T-helper 2 cell (primary cell): ENCODE measurements around the gene CEP164.
"Not testable (repeated sequence)": the region's sequence is repeated elsewhere in the genome, so short reads cannot be mapped to it uniquely, and the experiment has no call there.

Experiments
- DNase-seq, 5 experiments: peaks; one replicate each; pipeline versions ENCODE4 v3.0.0 to v3.0.0-alpha.2; 2012 to 2022

The CEP164 gene

GRCh38 chr11:117398618-117399017, 71.0 kb downstream of the CEP164 start:
- not testable (repeated sequence) for DNase-seq

- not testable (repeated sequence) for DNase-seq
Observed at GRCh38 chr11:117399100-117399840, 71.6 kb downstream of the CEP164 start.

- not testable (repeated sequence) for DNase-seq
Observed at GRCh38 chr11:117405898-117406297, 78.2 kb downstream of the CEP164 start.

- DNase-seq = no peak
Observed at GRCh38 chr11:117407016-117407415, 79.4 kb downstream of the CEP164 start.

- no peak for DNase-seq
Observed at GRCh38 chr11:117408356-117408755, 80.7 kb downstream of the CEP164 start.

GRCh38 chr11:117409511-117409910, 81.9 kb downstream of the CEP164 start:
- no peak for DNase-seq

GRCh38 chr11:117410238-117410637, 82.6 kb downstream of the CEP164 start:
- no peak for DNase-seq

- no peak for DNase-seq
Observed at GRCh38 chr11:117410861-117411710, 83.4 kb downstream of the CEP164 start.

GRCh38 chr11:117411736-117412135, 84.1 kb downstream of the CEP164 start:
- DNase-seq = no peak

- no peak for DNase-seq
Observed at GRCh38 chr11:117412176-117412575, 84.5 kb downstream of the CEP164 start.

GRCh38 chr11:117412653-117413275, 85.1 kb downstream of the CEP164 start:
- DNase-seq = no peak

GRCh38 chr11:117413616-117414015, 86.0 kb downstream of the CEP164 start:
- DNase-seq = no peak

- no peak for DNase-seq
Observed at GRCh38 chr11:117414724-117415123, 87.1 kb downstream of the CEP164 start.

GRCh38 chr11:117415358-117415896, 87.8 kb downstream of the CEP164 start:
- no peak for DNase-seq

- DNase-seq = no peak
Observed at GRCh38 chr11:117417342-117417741, 89.7 kb downstream of the CEP164 start.

GRCh38 chr11:117417856-117418255, 90.2 kb downstream of the CEP164 start:
- DNase-seq = no peak

- DNase-seq = no peak
Observed at GRCh38 chr11:117418737-117419481, 91.3 kb downstream of the CEP164 start.

- no peak for DNase-seq
Observed at GRCh38 chr11:117419482-117420142, 92.0 kb downstream of the CEP164 start.

- DNase-seq = no peak
Observed at GRCh38 chr11:117420143-117420485, 92.5 kb downstream of the CEP164 start.

- DNase-seq = no peak
Observed at GRCh38 chr11:117420598-117420997, 92.9 kb downstream of the CEP164 start.

- DNase-seq = no peak
Observed at GRCh38 chr11:117421041-117421440, 93.4 kb downstream of the CEP164 start.

GRCh38 chr11:117421476-117421875, 93.8 kb downstream of the CEP164 start:
- DNase-seq = no peak
